DOHH2 (cell line): ENCODE measurements around the gene CYP2W1.

ENCODE experiments used
- CTCF ChIP-seq: fragments of 200-600 bp; sonication (generic); IDR thresholded peaks from one replicate; pipeline ENCODE4 v1.5.1; 2014; ENCODE audit warnings: antibody characterized with exemption, mild to moderate bottlenecking, low read depth, low read length; ENCODE audit not compliant: poor library complexity, severe bottlenecking
- EZH2phosphoT487 ChIP-seq: fragments of 200-600 bp; sonication (generic); IDR thresholded peaks from 2 replicates; pipeline ENCODE4 v1.6.1; 2017; ENCODE audit warnings: borderline replicate concordance, mild to moderate bottlenecking, antibody characterized with exemption, low read length, moderate library complexity, mixed read lengths

GRCh38 chr7:997404-998395 is 14.7 kb downstream of the CYP2W1 start:
- TF ChIP-seq CTCF, result no peak
- TF ChIP-seq EZH2phosphoT487, result no peak
